NCI-H1092 (cell line): Measurements from ENCODE around the gene NFKBIZ.
"Not testable (repeated sequence)": the region's sequence is repeated elsewhere in the genome, so short reads cannot be mapped to it uniquely, and the experiment has no call there.

ENCODE experiments used
- DNase-seq: peaks from one replicate; lab custom pipeline; 2025; lab: John Stamatoyannopoulos, UW

Gene NFKBIZ

DNA sequence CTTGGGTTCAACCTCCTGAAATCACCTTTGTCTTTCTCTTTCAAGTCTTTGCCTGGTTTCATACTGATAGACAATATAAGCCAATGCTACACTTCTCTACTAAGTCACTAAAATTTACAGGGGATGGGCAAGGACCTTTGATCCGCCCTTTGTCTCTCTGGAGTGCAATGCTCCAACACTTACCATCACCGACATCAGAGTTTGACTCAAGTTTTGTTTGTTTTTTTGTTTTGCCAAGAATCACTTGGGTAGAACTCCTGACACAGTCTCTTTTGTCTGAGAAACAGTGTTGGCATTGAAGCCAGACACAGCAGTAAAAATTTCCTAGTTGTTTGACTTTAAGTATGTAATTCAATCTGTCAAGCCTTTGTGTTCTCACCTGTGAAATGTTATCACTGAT is 29.3 kb downstream of the NFKBIZ start:
- no peak for DNase-seq

DNA sequence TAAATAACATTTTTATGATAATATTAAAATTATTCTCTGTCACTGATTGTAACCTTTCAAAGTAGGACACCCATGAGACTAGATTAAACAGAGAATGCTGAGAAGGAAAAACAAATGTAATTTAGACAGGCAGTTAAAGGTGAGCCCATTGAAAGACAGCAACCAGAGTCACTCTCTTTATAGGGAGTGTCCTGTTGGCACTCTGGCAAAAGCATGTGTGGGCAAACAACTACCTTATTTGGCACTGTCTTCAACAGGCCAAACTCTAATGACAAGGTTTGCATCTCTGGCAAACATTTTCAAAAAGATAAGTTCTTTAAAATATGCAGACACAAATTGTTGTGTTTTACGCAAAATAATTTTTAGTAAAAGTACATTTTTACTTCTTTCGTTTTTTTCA is 29.8 kb downstream of the NFKBIZ start:
- DNase-seq: no peak

DNA sequence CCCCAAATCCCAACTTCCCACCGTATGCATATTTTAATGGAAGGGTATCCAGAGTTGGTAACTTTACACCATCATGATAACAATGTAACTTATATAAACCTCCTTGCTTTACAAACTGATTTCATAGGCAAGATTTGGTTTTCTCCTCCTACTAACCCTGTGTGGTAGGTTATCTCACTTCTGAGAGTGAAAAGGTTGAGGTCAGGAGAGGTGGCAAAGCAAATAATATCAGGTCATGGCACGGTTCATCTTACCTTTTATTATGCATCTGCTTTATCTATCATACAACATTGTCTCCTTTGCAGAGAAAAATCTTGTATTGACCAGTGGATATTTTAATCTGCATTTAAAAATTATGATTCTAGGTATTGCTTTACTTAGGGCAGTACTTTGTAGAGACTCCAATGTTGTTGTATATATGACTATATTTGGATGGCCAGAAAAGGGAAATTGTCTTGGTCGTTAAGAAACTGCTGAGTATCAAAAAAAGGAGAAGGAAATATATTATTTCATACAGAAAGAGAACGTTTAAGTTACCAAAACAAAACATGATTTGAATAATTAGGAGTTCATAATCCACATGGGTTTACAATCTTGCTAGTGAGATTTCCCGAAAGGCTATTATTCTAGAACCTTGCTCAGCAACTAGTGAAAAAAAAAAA is 30.4 kb downstream of the NFKBIZ start:
- DNase-seq: no peak

DNA sequence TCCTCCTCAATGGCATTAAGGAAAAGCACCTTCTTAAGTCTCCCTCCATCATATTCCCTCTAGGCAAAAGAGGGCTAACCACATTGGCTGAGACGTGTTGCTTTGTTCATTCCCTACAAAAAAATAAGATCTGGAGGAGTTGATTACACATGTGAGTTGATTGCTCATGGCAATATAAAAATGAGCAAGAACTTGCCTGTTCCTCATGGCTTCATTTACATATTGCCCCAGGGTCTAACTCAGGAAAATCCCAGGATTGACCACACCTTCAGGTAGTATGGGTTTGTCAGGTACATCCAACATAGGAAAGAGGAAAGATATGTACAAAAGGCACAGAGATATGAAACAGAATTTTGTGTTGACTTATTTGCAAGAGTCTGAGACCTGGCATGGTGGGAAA is 35.5 kb downstream of the NFKBIZ start:
- DNase-seq: no peak

DNA sequence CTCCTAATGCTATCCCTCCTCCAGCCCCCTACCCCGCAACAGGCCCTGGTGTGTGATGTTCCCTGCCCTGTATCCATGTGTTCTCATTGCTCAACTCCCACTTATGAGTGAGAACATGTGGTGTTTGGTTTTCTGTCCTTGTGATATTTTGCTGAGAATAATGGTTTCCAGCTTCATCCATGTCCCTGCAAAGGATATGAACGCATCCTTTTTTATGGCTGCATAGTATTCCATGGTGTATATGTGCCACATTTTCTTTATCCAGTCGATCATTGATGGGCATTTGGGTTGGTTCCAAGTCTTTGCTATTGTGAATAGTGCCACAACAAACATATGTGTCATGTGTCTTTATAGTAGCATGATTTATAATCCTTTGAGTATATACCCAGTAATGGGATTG is 36.3 kb downstream of the NFKBIZ start:
- not testable (repeated sequence) for DNase-seq

DNA sequence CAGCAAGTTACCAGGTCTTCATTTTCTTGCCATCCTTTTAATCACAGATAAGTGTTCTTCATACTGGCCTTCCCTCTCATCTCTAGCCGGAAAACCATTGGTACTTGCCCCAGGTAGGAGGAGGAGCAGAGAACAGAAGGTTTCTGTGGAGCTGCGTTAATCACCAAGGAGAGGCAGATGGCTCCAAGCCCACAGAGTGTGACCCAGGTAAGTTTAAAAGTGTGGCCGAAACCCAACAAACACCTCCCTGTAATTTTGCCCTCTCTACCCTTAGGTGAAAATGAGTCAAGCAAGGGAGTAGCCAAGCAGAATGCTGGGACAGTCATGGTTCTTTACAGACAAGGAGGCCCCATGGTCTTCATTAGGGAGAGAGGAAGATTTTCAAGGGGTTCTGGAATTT is 37.3 kb downstream of the NFKBIZ start:
- DNase-seq: no peak

DNA sequence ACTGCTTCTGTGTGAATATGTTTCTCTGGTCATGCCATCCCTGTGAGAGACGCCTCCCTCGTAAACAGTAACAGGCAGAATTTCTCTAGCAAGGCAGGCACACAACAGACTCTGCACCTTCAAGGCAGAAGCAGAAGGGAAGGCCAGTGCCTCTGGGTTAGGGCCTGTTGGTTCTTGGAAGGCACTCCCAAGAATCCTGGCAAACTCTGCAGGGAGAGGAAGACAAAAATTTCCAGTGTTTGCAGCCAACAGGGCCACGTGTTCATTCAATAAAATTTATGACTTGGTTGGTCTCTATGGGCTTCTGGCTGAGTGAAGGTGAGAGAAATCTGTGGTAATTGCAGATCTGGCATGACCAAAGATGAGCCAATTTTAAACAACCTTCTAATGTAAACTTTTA is 39.3 kb downstream of the NFKBIZ start:
- DNase-seq: no peak

DNA sequence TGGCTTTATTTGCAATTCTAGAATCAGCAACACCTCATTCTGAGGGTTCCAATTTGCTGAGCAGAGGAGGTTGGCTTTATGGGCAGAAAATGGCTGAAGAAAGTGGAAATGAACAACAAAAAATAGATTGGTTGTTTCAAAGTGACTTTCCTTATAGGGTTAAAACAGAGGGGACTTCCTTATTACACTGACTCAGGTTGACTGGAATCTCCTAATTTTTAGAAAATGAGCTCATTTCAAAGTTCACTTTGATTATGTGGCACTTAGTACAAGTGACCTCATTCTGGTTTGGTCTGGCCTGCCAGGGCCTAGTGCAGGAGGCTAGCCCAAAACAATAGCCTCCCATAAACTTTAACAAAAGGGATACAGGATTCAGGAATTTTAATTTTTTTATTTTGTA is 41.4 kb downstream of the NFKBIZ start:
- DNase-seq: no peak

DNA sequence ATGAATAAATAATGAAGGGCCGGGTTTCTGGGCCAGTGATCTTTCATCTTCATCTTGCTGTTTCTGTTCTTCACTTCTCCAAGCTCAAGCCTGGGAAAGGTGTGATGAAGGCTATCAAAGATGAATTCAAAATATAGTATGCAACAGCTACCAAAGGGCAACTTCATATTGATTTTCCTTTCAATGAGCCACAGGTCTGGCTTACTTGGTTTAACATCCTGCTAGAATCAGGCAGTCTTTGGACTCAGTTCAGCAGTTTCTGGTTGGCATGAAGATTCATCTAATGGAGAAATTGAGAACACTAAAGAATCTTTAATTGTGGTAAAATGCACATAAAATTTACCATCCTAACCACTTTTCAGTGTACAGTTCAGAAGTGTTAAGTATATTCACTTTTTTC is 43.3 kb downstream of the NFKBIZ start:
- DNase-seq: no peak

DNA sequence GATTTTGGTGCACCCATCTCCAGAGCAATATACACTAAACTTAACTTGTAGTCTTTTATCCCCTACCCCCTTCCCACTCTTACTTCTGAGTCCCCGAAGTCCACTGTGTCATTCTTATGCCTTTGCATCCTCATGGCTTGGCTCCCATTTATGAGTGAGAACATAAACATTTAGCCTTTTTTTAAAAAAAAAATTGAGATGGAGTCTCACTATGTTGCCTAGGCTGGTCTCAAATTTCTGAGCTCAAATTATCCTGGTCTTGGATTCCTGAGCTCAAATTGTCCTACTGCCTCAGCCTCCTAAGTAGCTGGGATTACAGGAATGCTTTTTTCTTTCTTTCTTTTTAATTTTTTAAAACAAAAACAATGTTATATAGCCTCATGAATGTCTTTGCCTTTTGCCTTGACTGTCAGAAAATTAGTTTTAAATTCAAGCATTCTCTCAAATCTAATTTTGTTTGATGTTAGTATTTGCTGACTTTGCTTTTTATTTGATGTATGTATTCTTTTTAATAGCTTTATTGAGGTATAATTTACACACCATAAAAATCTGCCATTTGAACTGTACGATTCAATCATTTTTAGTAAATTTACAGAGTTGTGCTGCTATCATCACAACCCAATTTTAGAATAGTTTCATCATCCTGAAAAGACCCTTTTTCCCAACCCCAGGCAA is 46.9 kb downstream of the NFKBIZ start:
- DNase-seq: no peak

DNA sequence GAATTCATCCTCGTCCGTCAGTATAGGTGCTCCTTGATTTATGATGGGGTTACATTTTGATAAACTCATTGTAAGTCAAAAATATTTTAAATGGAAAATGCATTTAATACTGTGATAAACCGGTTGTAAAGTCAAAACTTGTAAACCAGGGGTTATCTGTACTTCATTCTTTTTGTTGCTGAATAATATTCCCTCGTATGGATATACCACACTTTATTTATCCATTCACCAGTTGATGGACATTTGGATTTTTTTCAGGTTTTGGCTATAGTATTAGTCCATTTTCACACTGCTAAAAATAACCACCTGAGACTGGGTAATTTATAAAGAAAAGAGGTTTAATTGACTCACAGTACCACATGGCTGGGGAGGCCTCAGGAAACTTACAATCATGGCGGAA is 47.7 kb downstream of the NFKBIZ start:
- no peak for DNase-seq

DNA sequence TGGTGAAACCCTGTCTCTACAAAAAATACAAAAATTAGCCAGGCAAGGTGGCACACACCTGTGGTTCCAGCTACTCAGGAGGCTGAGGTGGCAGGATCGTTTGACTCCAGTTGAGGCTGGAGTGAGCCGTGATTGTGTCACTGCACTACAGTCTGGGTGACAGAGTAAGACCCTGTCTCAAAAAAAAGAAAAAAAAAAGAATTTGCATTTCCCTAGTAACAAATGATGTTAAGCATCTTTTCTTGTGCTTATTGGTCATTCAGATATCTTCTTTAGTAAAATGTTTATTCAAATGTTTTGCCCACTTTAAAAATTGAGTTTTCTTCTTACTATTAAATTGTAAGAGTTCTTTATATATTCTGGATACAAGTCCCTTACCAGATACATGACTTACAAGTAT is 48.7 kb downstream of the NFKBIZ start:
- no peak for DNase-seq

DNA sequence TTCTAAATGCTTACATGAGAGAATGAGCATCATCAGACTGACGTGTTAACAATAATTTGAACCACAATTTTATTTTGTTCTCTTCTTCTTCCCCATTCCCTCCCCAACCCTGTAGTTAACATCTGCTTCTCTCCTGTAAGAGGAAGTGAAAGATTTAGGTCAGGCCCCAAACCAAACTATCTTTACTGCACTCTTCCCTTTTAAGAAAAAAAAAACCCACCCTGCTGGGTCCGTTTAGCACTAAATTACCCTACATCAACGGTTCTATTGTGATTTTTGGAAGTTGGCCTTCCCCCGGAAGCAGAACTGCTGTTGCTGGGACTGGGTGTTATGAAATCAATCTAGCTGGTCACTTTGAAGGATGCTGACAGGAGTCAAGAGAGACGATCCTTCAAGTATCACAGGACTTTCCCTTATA is 49.4 kb downstream of the NFKBIZ start:
- no peak for DNase-seq

DNA sequence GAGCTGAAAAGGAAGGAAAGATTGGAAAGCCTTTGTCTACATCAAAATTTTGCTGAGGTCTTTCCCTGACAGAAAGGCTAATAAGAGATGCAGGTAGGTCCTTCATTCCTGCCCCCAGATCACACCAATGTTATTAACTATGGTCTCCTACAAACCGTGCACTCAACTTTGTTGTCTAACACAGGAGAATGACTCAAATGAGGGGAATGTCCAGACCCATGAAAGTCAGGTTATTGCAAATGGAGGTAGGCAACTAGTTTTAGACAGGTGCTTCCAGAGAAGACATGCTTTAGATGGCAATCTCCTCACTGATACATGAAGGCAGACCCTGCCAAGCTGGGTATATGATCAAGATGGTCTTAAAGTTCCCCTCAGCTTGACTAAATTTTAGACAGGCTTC is 51.0 kb downstream of the NFKBIZ start:
- no peak for DNase-seq

DNA sequence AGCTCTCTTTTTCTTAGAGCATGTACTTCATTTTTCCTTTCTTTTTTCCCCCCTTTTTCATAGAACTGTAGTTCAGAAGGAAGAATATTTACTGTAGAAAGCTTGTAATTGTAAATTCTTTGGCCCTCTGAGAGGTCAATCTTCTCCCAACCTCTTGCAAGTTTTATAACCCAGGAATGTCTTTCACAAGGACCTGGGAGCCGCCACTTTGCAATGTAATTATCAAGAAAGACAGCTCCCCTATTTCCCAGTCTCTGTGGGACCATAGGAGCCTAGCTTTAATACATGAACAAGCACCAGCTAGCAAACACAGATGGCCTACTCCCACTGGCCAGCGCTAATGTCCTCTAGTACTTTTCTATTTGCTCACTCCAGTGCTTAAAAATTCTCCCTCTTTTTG is 51.4 kb downstream of the NFKBIZ start:
- DNase-seq: no peak

DNA sequence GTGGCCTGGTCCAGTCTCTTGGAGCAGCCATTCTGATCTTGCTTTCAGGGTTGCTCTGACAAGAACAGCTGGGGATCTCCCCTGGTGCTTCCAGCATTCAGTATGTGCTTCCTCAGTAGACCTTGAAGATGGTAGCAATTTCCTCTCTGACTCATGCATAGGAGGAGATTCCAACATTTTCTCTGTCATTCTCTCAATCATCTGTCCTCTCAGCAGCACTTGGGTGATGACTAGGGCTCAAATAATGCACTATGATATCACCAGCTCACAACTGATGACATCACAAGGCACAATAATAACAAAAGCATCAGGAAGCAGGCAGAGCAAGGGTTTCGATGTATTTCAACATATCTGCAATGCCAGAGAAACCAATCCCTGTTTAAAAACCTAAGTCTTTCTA is 52.7 kb downstream of the NFKBIZ start:
- no peak for DNase-seq

DNA sequence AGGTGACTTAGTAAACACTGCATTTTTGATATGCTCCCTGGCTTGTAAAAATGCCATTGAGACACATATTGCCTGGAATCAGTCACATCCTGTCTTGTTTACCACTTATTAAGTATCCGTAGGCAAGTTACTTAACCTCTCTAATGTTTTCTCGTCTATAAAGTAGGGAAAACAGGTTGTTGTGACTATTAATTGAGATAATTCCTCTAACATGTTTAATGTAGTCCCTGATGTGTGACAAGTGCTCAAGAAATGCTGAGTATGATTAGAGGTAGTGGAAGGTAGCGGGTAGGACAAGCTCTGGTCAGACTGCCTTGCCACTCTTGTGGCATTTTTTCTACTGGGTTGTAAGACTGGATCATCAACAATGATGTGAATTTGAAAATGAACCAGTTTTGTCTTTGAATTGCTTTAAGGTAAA is 54.1 kb downstream of the NFKBIZ start:
- DNase-seq: no peak

DNA sequence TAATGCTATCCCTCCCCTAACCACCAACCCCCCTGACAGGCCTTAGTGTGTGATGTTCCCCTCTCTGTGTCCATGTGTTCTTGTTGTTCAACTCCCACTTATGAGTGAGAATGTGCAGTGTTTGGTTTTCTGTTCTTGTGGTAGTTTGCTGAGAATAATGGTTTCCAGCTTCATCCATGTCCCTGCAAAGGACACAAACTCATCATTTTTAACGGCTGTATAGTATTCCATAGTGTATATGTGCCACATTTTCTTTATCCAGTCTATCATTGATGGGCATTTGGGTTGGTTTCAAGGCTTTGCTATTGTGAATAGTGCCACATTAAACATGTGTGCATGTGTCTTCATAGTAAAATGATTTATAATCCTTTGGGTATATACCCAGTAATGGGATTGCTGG is 56.3 kb downstream of the NFKBIZ start:
- DNase-seq: not testable (repeated sequence)
